ENCODE data around the gene INHBA.
A peak's percentile ranks its signal among the peaks of the same experiment; 100 is the strongest.

INHBA gene

DNA sequence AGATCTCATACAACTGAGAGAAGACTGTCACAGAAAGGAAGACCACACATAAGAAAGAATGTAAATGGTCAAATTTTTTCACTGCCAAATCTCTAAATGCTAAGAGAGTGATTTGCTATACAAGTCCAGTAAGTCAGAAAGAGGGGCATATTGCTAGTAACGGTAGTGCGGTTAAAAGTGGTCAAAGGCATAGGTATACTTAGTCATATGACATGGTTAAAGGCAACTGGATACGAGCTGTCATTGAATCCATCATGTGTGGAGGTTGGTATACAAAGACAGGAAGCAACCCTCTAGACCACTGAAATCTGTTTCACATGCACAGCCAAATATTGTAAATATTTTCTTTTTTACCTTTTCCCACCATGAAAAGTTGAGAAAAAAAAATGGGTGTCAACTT, 4.8 kb downstream of the INHBA start:
- Histone ChIP-seq H3K27ac (peak overlapping the region; percentile 90 to 94), H3K4me3 (peak overlapping the region; percentile 82)
- no peak for DNase-seq (ENCODE audit: low spot score)
- TF ChIP-seq, protein P1, sequence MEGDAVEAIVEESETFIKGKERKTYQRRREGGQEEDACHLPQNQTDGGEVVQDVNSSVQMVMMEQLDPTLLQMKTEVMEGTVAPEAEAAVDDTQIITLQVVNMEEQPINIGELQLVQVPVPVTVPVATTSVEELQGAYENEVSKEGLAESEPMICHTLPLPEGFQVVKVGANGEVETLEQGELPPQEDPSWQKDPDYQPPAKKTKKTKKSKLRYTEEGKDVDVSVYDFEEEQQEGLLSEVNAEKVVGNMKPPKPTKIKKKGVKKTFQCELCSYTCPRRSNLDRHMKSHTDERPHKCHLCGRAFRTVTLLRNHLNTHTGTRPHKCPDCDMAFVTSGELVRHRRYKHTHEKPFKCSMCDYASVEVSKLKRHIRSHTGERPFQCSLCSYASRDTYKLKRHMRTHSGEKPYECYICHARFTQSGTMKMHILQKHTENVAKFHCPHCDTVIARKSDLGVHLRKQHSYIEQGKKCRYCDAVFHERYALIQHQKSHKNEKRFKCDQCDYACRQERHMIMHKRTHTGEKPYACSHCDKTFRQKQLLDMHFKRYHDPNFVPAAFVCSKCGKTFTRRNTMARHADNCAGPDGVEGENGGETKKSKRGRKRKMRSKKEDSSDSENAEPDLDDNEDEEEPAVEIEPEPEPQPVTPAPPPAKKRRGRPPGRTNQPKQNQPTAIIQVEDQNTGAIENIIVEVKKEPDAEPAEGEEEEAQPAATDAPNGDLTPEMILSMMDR (IDR thresholded peaks at IDR 0.05): no peak

DNA sequence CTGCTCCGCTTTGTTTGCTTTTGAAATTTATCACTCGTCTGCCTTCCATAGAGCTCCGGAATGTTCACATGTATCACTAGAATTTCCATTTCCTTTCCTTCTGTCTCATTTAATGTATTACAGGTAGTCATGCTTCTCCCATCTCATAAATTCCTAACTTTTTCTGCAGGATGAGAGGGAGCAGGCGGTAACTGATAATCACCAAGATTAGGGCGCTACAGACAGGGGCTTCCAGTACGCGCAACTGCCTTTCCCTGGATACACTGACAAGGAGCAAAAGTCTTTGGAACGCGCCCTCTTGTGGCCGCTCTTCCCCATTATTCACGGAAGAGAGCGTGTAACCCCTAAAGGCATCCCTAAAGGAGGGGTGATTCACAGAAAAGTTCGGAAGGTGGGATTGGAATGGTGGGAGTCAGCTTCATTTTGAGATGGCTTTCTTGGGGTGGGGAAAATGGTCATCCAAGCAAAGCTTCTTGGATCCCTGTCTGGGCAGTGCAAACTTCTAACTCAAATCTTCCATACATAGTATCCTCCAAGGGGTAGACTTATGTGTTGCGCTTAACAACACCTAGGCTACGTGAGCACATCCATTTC, 6.5 kb downstream of the INHBA start:
- TF ChIP-seq, protein P1 (IDR thresholded peaks at IDR 0.05): peak; percentile 51
- Histone ChIP-seq H3K4me3 (peak overlapping the region; percentile 82), H3K27ac (peak overlapping the region; percentile 83 to 94)
- DNase-seq (ENCODE audit: low spot score): no peak

DNA sequence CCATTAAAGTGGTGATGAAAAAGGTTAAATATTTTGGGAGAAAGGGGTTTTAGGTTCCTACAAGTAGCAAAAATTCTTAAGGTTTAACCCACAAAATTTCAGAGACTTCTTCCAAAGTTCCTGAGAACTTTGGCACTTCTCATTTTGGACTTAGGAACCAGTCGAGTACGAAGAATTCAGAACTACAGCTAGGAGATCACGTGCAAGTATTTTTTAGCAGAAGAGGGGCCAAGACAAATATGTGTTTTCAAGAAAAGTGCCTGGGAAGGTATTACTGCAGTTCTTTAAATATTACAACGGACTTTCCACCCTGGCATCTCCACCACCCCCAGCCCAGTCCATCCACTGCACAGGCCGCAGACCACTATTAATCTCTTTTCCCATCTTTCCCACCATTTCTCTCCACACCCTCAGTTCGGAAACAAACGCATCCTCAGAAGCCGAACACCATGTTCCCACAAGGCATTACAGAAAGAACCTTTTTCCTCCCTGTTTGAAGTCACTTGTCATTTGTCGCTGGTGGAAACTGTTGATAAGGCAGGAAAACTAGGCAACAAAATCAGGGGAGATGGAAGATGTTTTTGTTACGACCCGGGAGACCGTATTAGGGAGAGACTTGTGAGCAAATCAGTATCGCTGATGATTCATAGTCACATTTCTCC, 7.1 kb downstream of the INHBA start:
- no peak for DNase-seq (ENCODE audit: low spot score)
- peak overlapping the region; percentile 83 to 94 for H3K27ac ChIP-seq
- H3K4me3 ChIP-seq: peak overlapping the region; percentile 82
- TF ChIP-seq, protein P1 (IDR thresholded peaks at IDR 0.05): no peak

DNA sequence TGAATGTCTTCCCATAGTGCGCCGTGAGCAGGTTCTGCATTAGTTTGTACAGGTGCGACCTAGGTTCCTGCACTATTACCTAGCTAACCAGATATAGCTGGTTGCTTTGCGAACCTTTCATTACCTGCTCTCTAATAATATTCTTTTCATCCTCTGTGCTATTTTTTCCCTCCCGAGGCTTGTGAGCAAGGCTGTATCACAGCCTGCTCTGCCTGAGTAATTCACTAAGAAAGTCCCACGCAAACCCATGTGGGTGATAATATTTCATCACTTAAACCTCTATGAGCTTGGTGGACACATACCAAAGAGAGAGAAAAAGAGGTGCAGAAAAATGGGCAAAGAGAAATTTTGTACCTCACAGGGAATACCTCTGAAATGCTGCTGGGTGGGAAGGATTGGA, 8.4 kb downstream of the INHBA start:
- TF ChIP-seq, protein P1 (IDR thresholded peaks at IDR 0.05): no peak
- H3K4me3 ChIP-seq: peak overlapping the region; percentile 82
- DNase-seq (ENCODE audit: low spot score): no peak
- peak overlapping the region; percentile 83 to 94 for H3K27ac ChIP-seq

DNA sequence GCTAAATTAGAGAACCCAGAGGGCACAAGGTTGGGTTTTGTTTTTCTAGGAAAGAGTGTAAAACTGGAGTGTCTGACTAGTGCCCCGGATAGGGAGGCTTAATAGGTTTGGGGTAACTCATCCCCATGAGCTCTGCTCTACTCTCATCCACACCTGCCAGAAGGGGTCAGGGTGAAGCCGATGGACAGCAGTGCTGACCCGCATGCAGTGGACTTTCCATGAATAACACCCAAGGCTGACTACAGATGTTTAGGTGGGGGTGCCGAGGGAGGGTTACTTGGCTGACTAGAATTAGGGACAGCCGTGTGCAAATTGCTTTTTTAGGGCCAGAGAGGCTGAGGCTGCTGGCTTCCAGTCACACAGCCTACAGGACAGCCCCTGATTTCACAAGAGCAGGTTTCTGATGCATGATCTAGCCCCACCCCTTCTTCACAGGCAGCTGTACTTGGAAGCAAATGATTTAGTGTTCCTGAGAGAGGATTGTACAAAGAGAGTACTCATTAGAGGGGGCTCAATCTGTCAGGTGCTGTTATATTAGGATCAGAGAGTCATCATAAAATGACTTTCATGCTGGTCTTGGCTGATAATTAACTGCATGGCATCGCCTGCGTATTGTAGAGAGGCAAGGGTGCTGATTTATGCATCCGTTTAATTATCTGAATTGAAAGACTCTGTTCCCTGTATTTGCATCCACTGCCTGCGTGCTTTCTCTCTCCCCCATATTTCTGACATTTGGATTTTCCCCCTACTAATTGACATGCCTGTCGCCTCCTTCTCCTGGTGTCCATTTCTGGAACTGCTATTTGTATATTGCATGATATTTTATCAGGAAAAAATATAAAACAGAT, 9.5 kb downstream of the INHBA start:
- no peak for DNase-seq (ENCODE audit: low spot score)
- H3K4me3 ChIP-seq: peak overlapping the region; percentile 82
- H3K27ac ChIP-seq: peak overlapping the region in 1 of 2 donors; percentile 39

DNA sequence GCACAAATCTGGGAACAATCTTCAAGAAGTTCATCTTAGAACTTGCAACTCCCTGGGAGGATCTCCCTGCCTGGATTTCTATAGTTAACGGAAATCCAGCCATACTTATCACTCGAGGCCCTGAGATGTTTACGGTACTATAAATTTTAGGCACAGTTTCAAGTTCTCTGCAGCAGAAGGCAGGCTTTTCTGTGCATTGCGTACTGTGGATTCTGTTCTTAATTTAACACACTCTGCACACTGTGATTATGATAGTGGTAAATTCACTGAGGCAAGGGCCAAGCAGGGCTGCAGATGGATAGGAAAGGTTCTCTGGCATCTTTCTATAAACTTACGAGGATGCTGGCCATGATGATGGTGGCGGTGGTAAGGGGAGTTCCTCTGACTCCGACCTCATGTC, 10.6 kb downstream of the INHBA start:
- TF ChIP-seq, protein P1 (IDR thresholded peaks at IDR 0.05): no peak
- H3K27ac ChIP-seq: peak overlapping the region; percentile 7 to 39
- no peak for DNase-seq (ENCODE audit: low spot score)
- peak overlapping the region; percentile 82 for H3K4me3 ChIP-seq

More for the DNA sequence above, 9.5 kb downstream of the INHBA start:
- TF ChIP-seq, protein P1 (IDR thresholded peaks at IDR 0.05): peak; percentile 36

Measured in coronary artery (tissue), 2 donors.